Muscle layer of duodenum (tissue), 2 donors: ENCODE results near the gene CLK1.

Source experiments
- H3K27ac ChIP-seq: one replicate; pipeline ENCODE4 v1.7.0; 2013; ENCODE audit warnings: mild to moderate bottlenecking, low read length
- H3K27me3 ChIP-seq: one replicate; pipeline ENCODE4 v1.7.0; 2013; ENCODE audit warnings: low read depth, mild to moderate bottlenecking, control low read depth, low read length
- H3K36me3 ChIP-seq, 2 donors: one replicate each; pipeline ENCODE4 v1.7.0; 2013; ENCODE audit warnings: low read length in 2 of 2, control low read depth in 1 of 2, mild to moderate bottlenecking in 1 of 2; ENCODE audit not compliant: insufficient read depth in 2 of 2, control insufficient read depth in 1 of 2
- H3K4me1 ChIP-seq, 2 donors: one replicate each; pipeline ENCODE4 v1.7.0; 2013; ENCODE audit warnings: low read length in 2 of 2, mild to moderate bottlenecking in 2 of 2, control low read depth in 1 of 2, moderate library complexity in 1 of 2; ENCODE audit not compliant: insufficient read depth in 2 of 2, control insufficient read depth in 1 of 2
- H3K4me3 ChIP-seq, 2 donors: one replicate each; pipeline ENCODE4 v1.7.0; 2013; ENCODE audit warnings: low read length in 2 of 2, low read depth in 1 of 2, mild to moderate bottlenecking in 1 of 2
- H3K9me3 ChIP-seq, 2 donors: one replicate each; pipeline ENCODE4 v1.7.0; 2013; ENCODE audit warnings: low read length in 2 of 2, control low read depth in 1 of 2, mild to moderate bottlenecking in 1 of 2; ENCODE audit not compliant: control insufficient read depth in 1 of 2
- donor health status: healthy.

CLK1 gene

GRCh38 chr2:200809506-200810251 is 54.8 kb downstream of the CLK1 start:
- Histone ChIP-seq H3K4me3 (peak overlapping the region in 1 of 2 donors; percentile 88), H3K36me3 (peaks cover 10 to 15% of the 10 kb centered on the region in 2 donors), H3K9me3 (no peaks in the 10 kb centered on the region), H3K27me3 (no peaks in the 10 kb centered on the region), H3K27ac (peak overlapping the region; percentile 96), H3K4me1 (peaks cover 7 to 30% of the 10 kb centered on the region in 2 donors)
